HepG2 (cell line): ENCODE measurements around the gene ZNF184. TPM values are rescaled to one million over a fixed set of nuclear protein-coding genes. Genes with fewer than 3 reads are reported as not detected.

Experiments
- ARHGAP35 ChIP-seq: sonication (generic); formaldehyde crosslinking; IDR thresholded peaks from 2 replicates; pipeline ENCODE4 v1.9.0; 2022; ENCODE audit warnings: mild to moderate bottlenecking, inconsistent platforms, moderate library complexity, missing genetic modification reagents, borderline replicate concordance
- ARNTL ChIP-seq: sonication (generic); formaldehyde crosslinking; IDR thresholded peaks from 2 replicates; pipeline ENCODE4 v1.4.0; 2020; ENCODE audit warnings: mild to moderate bottlenecking, missing genetic modification reagents
- CBX2 ChIP-seq, 2 experiments: fragments of 200-600 bp in 1 of 2; sonication (generic); formaldehyde crosslinking in 1 of 2; IDR thresholded peaks; 2 replicates each; pipeline versions ENCODE4 v1.7.0 to v1.8.1; 2018 to 2022; ENCODE audit warnings: low read depth in 2 of 2, low read length in 1 of 2, mild to moderate bottlenecking in 1 of 2, missing genetic modification reagents in 1 of 2
- CENPBD1 ChIP-seq: sonication (generic); formaldehyde crosslinking; IDR thresholded peaks from 2 replicates; pipeline ENCODE4 v1.8.0; 2022; ENCODE audit warnings: missing genetic modification reagents, low read depth, mild to moderate bottlenecking, borderline replicate concordance
- HMGXB3 ChIP-seq: sonication (generic); formaldehyde crosslinking; IDR thresholded peaks from 2 replicates; pipeline ENCODE4 v1.4.0; 2020; ENCODE audit warnings: missing genetic modification reagents, borderline replicate concordance
- KDM4B ChIP-seq: sonication (generic); formaldehyde crosslinking; IDR thresholded peaks from 2 replicates; pipeline ENCODE4 v1.4.0; 2020; ENCODE audit warnings: missing genetic modification reagents
- MIXL1 ChIP-seq: IDR thresholded peaks from 2 replicates; pipeline ENCODE4 v1.6.1; 2016
- NR2F2 ChIP-seq: IDR thresholded peaks from 2 replicates; pipeline ENCODE4 v1.6.1; 2012; ENCODE audit warnings: low read depth, inconsistent platforms, borderline replicate concordance
- POLR2A ChIP-seq, 2 experiments: IDR thresholded peaks; 2 replicates each; pipeline ENCODE4 v1.6.1; 2011; ENCODE audit warnings: low read depth in 2 of 2, low read length in 2 of 2, mild to moderate bottlenecking in 1 of 2, moderate library complexity in 1 of 2; ENCODE audit not compliant: insufficient read depth in 1 of 2
- SALL1 ChIP-seq: sonication (generic); formaldehyde crosslinking; IDR thresholded peaks from 2 replicates; pipeline ENCODE4 v1.8.0; 2022; ENCODE audit warnings: mild to moderate bottlenecking, missing genetic modification reagents
- XRCC5 ChIP-seq: fragments of 200-400 bp; formaldehyde crosslinking; optimal IDR thresholded peaks from 2 replicates; pipeline ENCODE3; 2017; ENCODE audit warnings: mild to moderate bottlenecking, low read length
- ZBTB7B ChIP-seq: sonication (generic); formaldehyde crosslinking; IDR thresholded peaks from 2 replicates; pipeline ENCODE4 v1.4.0; 2020; ENCODE audit warnings: missing genetic modification reagents
- ZFP91 ChIP-seq: sonication (generic); formaldehyde crosslinking; IDR thresholded peaks from 2 replicates; pipeline ENCODE4 v1.9.0; 2022; ENCODE audit warnings: missing genetic modification reagents, mild to moderate bottlenecking, borderline replicate concordance
- ZFY ChIP-seq: sonication (generic); formaldehyde crosslinking; IDR thresholded peaks from 2 replicates; pipeline ENCODE4 v1.4.0; 2020; ENCODE audit warnings: missing genetic modification reagents
- ZMYM4 ChIP-seq: sonication (generic); formaldehyde crosslinking; IDR thresholded peaks from 2 replicates; pipeline ENCODE4 v1.8.1; 2023; ENCODE audit warnings: mild to moderate bottlenecking, missing genetic modification reagents
- ZNF746 ChIP-seq: sonication (generic); formaldehyde crosslinking; IDR thresholded peaks from 2 replicates; pipeline ENCODE4 v1.8.0; 2022; ENCODE audit warnings: mild to moderate bottlenecking, missing genetic modification reagents
- ZNF784 ChIP-seq: sonication (generic); formaldehyde crosslinking; IDR thresholded peaks from 2 replicates; pipeline ENCODE4 v1.5.1; 2020; ENCODE audit warnings: missing genetic modification reagents, mild to moderate bottlenecking, borderline replicate concordance
- ZZZ3 ChIP-seq: sonication (generic); formaldehyde crosslinking; IDR thresholded peaks from 2 replicates; pipeline ENCODE4 v1.4.0; 2020; ENCODE audit warnings: missing genetic modification reagents, mild to moderate bottlenecking, borderline replicate concordance
- polyA plus RNA-seq, 8 experiments: library from polyadenylated mRNA; depleted of rRNA in 3 of 8; stranded (reverse) in 7 of 8; unstranded in 1 of 8; fragments of >200 nt; fragmentation: Illumina TruSeq in 4 of 8; extraction: Trizol in 4 of 8; gene quantifications; 2 replicates each; pipeline versions ENCODE4 v1.2.1 to v1.2.3, GENCODE V29; 2011 to 2016; ENCODE audit warnings: low read depth in 4 of 8, missing spikeins in 1 of 8, mixed read lengths in 1 of 8; ENCODE audit not compliant: insufficient read depth in 1 of 8
- total RNA-seq, 5 experiments: library from RNA; depleted of rRNA; stranded (reverse); fragments of >200 nt; fragmentation: Illumina TruSeq; extraction: Trizol; gene quantifications; 2 replicates each; pipeline ENCODE4 v1.2.3, GENCODE V29; 2016; ENCODE audit warnings: low read depth in 1 of 5
- TF ChIP-seq, protein P1 (sequence below): sonication (generic); formaldehyde crosslinking; IDR thresholded peaks from 2 replicates; pipeline ENCODE4 v1.4.0; 2020; ENCODE audit warnings: missing genetic modification reagents
- TF ChIP-seq, protein P2 (sequence below): sonication (generic); formaldehyde crosslinking; IDR thresholded peaks from 2 replicates; pipeline ENCODE4 v1.4.0; 2020; ENCODE audit warnings: missing genetic modification reagents, mild to moderate bottlenecking, borderline replicate concordance

ZNF184 gene
- total and polyA plus RNA-seq, 2 of the 13 experiments (the other 11 are each of a cell fraction or from before 2014, with no cell fraction given), result 2.1 to 10.1 TPM

DNA sequence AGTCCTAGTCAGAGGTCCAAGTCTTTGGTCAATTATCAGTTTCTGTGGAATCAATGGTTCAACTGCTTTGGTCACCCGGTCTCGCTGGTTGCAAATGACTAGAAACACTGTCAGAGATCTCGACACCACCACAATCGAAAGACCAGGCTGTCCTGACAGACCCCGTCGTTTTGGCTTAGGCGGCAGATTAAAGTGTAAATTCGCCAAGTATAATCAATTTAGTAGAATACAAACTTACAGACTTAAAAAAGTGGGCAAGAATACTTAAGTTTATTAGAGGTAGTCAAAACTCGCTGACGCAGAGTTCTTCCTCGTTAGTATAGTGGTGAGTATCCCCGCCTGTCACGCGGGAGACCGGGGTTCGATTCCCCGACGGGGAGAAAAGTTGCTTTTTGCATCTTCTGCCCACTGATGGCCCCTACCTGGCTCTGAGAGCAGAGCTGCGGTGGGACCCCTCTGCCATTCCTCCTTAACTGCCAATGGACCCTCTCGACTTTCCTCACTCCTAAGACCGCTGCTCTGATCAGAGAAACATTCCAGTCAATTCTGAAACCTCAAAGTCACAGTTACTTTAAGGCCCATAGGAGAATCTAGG lies 30.6 kb upstream of the ZNF184 start (continued):
- TF ChIP-seq HMGXB3 (CRISPR knock-in tag), result no peak
- TF ChIP-seq ZZZ3 (CRISPR knock-in tag), result no peak
- TF ChIP-seq ZBTB7B (CRISPR knock-in tag), result peak; percentile 60; the same call in 1 of the 2 replicates
- TF ChIP-seq ZNF746 (CRISPR knock-in tag), result 0 out of 2 replicates have a peak, but pooled peaks have one; percentile 55
- TF ChIP-seq, protein P1, sequence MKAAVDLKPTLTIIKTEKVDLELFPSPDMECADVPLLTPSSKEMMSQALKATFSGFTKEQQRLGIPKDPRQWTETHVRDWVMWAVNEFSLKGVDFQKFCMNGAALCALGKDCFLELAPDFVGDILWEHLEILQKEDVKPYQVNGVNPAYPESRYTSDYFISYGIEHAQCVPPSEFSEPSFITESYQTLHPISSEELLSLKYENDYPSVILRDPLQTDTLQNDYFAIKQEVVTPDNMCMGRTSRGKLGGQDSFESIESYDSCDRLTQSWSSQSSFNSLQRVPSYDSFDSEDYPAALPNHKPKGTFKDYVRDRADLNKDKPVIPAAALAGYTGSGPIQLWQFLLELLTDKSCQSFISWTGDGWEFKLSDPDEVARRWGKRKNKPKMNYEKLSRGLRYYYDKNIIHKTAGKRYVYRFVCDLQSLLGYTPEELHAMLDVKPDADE (CRISPR knock-in tag), result no peak
- TF ChIP-seq SALL1 (CRISPR knock-in tag), result peak; percentile 52; the same call in 1 of the 2 replicates
- TF ChIP-seq ARHGAP35 (CRISPR knock-in tag), result no peak
- no peak for TF ChIP-seq ZFY
- TF ChIP-seq ZMYM4 (CRISPR knock-in tag), result peak; percentile 16; the same call in 1 of the 2 replicates
- TF ChIP-seq NR2F2, result peak; percentile 49; the same call in 1 of the 2 replicates
- TF ChIP-seq XRCC5, result peak; percentile 13
- TF ChIP-seq CBX2 (IDR thresholded peaks at IDR 0.05; ENCODE audit: low read depth, low read length), result no peak
- no peak for TF ChIP-seq CBX2 (CRISPR knock-in tag; IDR thresholded peaks at IDR 0.05; ENCODE audit: low read depth)
- no peak for TF ChIP-seq ARNTL
- TF ChIP-seq, protein P2, sequence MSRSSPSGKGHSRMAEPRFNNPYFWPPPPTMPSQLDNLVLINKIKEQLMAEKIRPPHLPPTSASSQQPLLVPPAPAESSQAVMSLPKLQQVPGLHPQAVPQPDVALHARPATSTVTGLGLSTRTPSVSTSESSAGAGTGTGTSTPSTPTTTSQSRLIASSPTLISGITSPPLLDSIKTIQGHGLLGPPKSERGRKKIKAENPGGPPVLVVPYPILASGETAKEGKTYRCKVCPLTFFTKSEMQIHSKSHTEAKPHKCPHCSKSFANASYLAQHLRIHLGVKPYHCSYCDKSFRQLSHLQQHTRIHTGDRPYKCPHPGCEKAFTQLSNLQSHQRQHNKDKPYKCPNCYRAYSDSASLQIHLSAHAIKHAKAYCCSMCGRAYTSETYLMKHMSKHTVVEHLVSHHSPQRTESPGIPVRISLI (CRISPR knock-in tag), result no peak
- 0 out of 2 replicates have a peak, but pooled peaks have one; percentile 46 for TF ChIP-seq KDM4B (CRISPR knock-in tag)
- 0 out of 2 replicates have a peak, but pooled peaks have one; percentile 65 for TF ChIP-seq CENPBD1
- no peak; the same call in 1 of the 2 replicates for TF ChIP-seq ZFP91 (CRISPR knock-in tag)
- TF ChIP-seq ZNF784 (CRISPR knock-in tag), result no peak
- no peak for TF ChIP-seq MIXL1 (CRISPR knock-in tag)
- no peak for TF ChIP-seq POLR2A (IDR thresholded peaks at IDR 0.05; ENCODE audit: insufficient read depth in 1 of 2, low read depth in 2 of 2, low read length in 2 of 2)
